Measurements from ENCODE around the gene PIP5KL1.

PIP5KL1 gene

DNA sequence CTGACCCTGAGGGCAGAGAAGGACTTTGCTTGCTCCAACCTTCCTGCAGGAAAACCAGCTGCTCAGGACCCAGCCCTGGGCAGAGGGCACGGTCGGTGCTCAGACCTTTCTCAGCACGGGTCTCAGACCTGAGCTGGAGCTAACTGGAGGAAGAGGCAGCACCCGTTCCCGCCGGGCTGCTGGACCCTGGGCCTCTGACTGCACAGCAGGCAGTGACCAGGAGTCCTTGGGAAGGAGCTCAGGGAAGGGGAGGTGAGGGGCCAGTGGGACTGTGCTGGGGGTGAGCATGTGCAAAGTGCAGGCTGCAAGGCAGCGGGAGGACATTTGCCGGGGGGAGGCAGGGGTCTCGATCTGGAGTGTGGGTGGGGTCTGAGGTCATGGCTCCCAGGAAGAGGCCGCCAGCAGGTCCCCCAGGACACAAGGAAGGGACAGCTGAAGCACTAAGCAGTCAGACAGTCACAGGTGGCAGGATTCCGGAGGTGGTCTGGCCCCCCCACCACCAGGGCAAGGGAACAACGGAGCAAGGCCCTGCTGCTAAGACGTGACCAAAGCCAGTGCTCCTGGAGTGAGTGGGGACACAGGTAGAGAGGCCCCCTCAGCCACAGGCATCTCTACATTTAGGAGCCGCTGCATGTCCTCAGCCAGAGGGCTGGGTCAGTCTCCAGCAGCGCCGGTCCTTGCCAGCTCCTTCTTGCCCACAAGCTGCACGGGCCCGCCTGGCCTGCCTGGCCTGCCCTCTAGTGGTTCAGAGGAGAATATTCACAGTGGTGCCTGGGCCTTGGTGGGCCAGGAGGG lies 11.8 kb upstream of the PIP5KL1 start:
- TF ChIP-seq CREB1 (IDR thresholded peaks at IDR 0.05; ENCODE audit: low read depth) (no peak), ZBTB7A (IDR thresholded peaks at IDR 0.05; ENCODE audit: low read depth) (peak; percentile 98), NFIC (IDR thresholded peaks at IDR 0.05) (no peak), RAD21 (IDR thresholded peaks at IDR 0.05; ENCODE audit: low read depth) (peak; percentile 53; the same call in 1 of the 2 replicates), TCF12 (IDR thresholded peaks at IDR 0.05; ENCODE audit: low read depth) (no peak)

DNA sequence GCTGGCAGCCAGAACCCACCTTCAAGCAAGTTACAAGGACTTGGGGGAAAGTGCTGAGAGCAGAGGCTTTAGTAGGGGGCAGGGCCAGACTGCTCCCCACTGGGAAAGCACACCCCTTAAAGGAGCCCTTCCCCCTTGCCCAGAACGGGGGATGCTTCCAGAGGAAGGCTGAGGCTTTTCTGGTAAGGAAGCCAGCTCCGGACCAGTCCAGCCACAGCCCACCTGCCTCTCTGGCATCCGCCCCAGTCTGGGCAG lies 11.3 kb upstream of the PIP5KL1 start:
- TF ChIP-seq ZBTB7A (IDR thresholded peaks at IDR 0.05; ENCODE audit: low read depth), result no peak
- TF ChIP-seq EGR1 (IDR thresholded peaks at IDR 0.05), result no peak
- TF ChIP-seq EP300 (IDR thresholded peaks at IDR 0.05; ENCODE audit: borderline replicate concordance), result no peak
- TF ChIP-seq, protein P1, sequence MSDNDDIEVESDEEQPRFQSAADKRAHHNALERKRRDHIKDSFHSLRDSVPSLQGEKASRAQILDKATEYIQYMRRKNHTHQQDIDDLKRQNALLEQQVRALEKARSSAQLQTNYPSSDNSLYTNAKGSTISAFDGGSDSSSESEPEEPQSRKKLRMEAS (IDR thresholded peaks at IDR 0.05), result no peak
- no peak for TF ChIP-seq YY1 (IDR thresholded peaks at IDR 0.05; ENCODE audit: low read depth)
- TF ChIP-seq, protein P2, sequence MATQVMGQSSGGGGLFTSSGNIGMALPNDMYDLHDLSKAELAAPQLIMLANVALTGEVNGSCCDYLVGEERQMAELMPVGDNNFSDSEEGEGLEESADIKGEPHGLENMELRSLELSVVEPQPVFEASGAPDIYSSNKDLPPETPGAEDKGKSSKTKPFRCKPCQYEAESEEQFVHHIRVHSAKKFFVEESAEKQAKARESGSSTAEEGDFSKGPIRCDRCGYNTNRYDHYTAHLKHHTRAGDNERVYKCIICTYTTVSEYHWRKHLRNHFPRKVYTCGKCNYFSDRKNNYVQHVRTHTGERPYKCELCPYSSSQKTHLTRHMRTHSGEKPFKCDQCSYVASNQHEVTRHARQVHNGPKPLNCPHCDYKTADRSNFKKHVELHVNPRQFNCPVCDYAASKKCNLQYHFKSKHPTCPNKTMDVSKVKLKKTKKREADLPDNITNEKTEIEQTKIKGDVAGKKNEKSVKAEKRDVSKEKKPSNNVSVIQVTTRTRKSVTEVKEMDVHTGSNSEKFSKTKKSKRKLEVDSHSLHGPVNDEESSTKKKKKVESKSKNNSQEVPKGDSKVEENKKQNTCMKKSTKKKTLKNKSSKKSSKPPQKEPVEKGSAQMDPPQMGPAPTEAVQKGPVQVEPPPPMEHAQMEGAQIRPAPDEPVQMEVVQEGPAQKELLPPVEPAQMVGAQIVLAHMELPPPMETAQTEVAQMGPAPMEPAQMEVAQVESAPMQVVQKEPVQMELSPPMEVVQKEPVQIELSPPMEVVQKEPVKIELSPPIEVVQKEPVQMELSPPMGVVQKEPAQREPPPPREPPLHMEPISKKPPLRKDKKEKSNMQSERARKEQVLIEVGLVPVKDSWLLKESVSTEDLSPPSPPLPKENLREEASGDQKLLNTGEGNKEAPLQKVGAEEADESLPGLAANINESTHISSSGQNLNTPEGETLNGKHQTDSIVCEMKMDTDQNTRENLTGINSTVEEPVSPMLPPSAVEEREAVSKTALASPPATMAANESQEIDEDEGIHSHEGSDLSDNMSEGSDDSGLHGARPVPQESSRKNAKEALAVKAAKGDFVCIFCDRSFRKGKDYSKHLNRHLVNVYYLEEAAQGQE (IDR thresholded peaks at IDR 0.05; ENCODE audit: low read depth), result no peak
- TF ChIP-seq CEBPB (IDR thresholded peaks at IDR 0.05), result no peak
- TF ChIP-seq FOXM1 (IDR thresholded peaks at IDR 0.05; ENCODE audit: borderline replicate concordance, low read depth), result no peak
- TF ChIP-seq RAD21 (IDR thresholded peaks at IDR 0.05; ENCODE audit: low read depth), result no peak
- TF ChIP-seq CREB1 (IDR thresholded peaks at IDR 0.05; ENCODE audit: low read depth), result no peak
- no peak for TF ChIP-seq NFIC (IDR thresholded peaks at IDR 0.05)
- TF ChIP-seq TEAD4 (IDR thresholded peaks at IDR 0.05), result no peak
- TF ChIP-seq TCF12 (IDR thresholded peaks at IDR 0.05; ENCODE audit: low read depth), result no peak
- TF ChIP-seq, protein P3, sequence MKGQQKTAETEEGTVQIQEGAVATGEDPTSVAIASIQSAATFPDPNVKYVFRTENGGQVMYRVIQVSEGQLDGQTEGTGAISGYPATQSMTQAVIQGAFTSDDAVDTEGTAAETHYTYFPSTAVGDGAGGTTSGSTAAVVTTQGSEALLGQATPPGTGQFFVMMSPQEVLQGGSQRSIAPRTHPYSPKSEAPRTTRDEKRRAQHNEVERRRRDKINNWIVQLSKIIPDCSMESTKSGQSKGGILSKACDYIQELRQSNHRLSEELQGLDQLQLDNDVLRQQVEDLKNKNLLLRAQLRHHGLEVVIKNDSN (IDR thresholded peaks at IDR 0.05), result no peak

DNA sequence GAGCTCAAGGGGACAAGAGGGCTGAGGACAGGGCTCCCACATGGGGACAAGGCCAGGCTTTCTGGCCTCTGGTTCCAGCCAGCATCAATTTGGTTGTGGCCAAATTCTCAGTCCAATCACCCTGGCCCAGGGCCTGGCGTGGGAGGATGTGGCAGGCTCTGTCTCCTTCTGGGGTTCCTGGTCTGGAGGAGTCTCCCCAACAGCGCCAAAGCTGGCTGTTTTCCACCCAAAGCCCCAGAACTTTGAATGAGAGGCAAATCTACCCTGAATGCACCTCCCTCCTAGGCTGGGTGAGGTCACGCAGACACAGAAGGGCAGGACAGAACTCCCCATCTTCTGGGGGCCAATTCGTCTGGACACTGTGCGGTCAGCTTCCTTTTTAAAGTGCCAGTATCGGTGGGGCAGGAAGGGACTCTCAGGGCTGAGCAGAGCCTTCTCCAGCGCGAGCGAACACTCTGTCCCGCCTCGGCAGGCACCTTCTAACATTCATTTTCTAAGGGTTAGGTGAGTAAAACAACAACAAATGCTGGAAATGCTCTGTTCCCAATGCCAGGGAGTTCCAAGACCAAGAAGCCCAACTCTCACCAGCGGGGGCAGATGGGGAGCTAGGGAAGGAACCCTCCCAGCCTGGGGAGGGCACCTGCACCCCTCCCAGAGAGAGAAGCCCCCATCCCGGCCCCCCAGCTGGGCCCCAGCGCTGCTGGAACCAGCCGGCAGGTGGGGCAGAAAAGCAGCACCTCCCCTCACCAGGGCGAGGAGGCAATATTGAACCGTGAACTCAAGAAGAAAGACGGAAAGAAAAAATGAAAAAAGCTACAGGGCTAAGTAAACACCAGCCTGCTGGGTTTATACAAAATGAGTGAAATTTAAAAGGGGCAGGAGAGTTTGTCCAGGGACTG lies 10.7 kb upstream of the PIP5KL1 start:
- TF ChIP-seq YY1 (IDR thresholded peaks at IDR 0.05; ENCODE audit: low read depth), result no peak

DNA sequence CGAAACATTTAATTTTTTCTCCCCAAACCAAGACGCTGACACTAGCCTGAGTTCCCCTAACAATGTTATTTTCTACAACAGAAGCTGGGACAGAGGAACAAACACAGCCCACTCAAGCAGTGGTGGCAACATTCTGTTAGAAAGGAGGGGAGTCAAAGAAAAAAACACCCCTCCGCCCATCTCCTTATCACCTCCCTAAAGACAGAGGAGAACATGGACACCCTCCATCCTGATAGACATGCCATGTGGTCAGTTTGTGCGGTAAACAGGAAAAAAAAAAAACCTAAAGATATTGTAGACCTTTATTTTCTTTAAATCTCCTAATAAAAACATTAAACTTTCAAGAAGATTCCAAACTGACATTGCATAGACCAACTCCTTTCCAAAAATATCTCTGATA lies 10.0 kb upstream of the PIP5KL1 start:
- no peak for TF ChIP-seq EGR1 (IDR thresholded peaks at IDR 0.05)
- TF ChIP-seq NFIC (IDR thresholded peaks at IDR 0.05), result no peak
- TF ChIP-seq ZBTB7A (IDR thresholded peaks at IDR 0.05; ENCODE audit: low read depth), result no peak
- no peak for TF ChIP-seq RAD21 (IDR thresholded peaks at IDR 0.05; ENCODE audit: low read depth)
- TF ChIP-seq EP300 (IDR thresholded peaks at IDR 0.05; ENCODE audit: borderline replicate concordance), result no peak
- TF ChIP-seq, protein P3 (IDR thresholded peaks at IDR 0.05), result no peak
- TF ChIP-seq TAF1 (IDR thresholded peaks at IDR 0.05; ENCODE audit: low read depth), result no peak
- TF ChIP-seq YY1 (IDR thresholded peaks at IDR 0.05; ENCODE audit: low read depth), result no peak
- TF ChIP-seq CEBPB (IDR thresholded peaks at IDR 0.05), result no peak
- no peak for TF ChIP-seq TEAD4 (IDR thresholded peaks at IDR 0.05)
- no peak for TF ChIP-seq TCF12 (IDR thresholded peaks at IDR 0.05; ENCODE audit: low read depth)
- TF ChIP-seq, protein P2 (IDR thresholded peaks at IDR 0.05; ENCODE audit: low read depth), result no peak
- no peak for TF ChIP-seq FOXM1 (IDR thresholded peaks at IDR 0.05; ENCODE audit: borderline replicate concordance, low read depth)
- no peak for TF ChIP-seq CREB1 (IDR thresholded peaks at IDR 0.05; ENCODE audit: low read depth)
- TF ChIP-seq, protein P1 (IDR thresholded peaks at IDR 0.05), result no peak

DNA sequence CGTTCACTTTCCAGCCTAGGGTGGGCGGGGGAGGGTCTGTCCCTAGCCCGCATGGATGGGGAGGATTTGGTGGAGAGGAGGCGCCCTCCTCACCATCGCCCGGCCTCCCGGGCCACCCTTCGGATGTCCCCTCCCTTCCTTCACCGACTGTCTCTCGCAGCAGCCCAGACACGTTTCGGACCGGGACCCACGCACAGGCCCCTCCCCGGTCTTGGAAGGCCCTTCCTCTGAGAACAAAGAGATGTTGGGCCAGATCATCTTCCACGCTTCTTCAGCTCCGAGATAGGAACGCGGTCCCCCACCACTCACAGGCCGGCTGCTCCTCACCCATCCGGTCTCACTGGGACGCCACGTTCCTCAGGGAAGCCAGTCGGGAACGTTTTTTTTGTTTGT lies 7.7 kb upstream of the PIP5KL1 start:
- TF ChIP-seq RAD21 (IDR thresholded peaks at IDR 0.05; ENCODE audit: low read depth), result no peak
- TF ChIP-seq, protein P1 (IDR thresholded peaks at IDR 0.05), result no peak
- no peak for TF ChIP-seq TEAD4 (IDR thresholded peaks at IDR 0.05)
- no peak for TF ChIP-seq TAF1 (IDR thresholded peaks at IDR 0.05; ENCODE audit: low read depth)
- TF ChIP-seq CREB1 (IDR thresholded peaks at IDR 0.05; ENCODE audit: low read depth), result no peak
- TF ChIP-seq, protein P2 (IDR thresholded peaks at IDR 0.05; ENCODE audit: low read depth), result no peak
- TF ChIP-seq EGR1 (IDR thresholded peaks at IDR 0.05), result no peak
- TF ChIP-seq FOXM1 (IDR thresholded peaks at IDR 0.05; ENCODE audit: borderline replicate concordance, low read depth), result no peak
- no peak for TF ChIP-seq EP300 (IDR thresholded peaks at IDR 0.05; ENCODE audit: borderline replicate concordance)
- no peak for TF ChIP-seq YY1 (IDR thresholded peaks at IDR 0.05; ENCODE audit: low read depth)
- TF ChIP-seq, protein P3 (IDR thresholded peaks at IDR 0.05), result no peak
